Gastroesophageal sphincter (tissue), 3 donors: ENCODE data around the gene MYO1G.

Experiments used
- EP300 ChIP-seq: sonication (generic); formaldehyde crosslinking; IDR thresholded peaks from one replicate; pipeline ENCODE4 v1.6.1; 2017; ENCODE audit warnings: antibody characterized with exemption, mild to moderate bottlenecking
- POLR2A ChIP-seq, 2 donors: fragments of 450-650 bp; IDR thresholded peaks; one replicate each; pipeline ENCODE4 v1.6.1; 2017; ENCODE audit warnings: antibody characterized with exemption in 2 of 2, mild to moderate bottlenecking in 2 of 2, moderate library complexity in 1 of 2
- TF ChIP-seq, protein P1 (sequence below), 4 experiments: fragments of 200-600 bp in 2 of 4; fragments of 450-650 bp in 2 of 4; sonication (generic) in 1 of 4; IDR thresholded peaks; one replicate each; pipeline ENCODE4 v1.5.1; 2017 to 2019; ENCODE audit warnings: antibody characterized with exemption in 4 of 4, mild to moderate bottlenecking in 2 of 4, moderate library complexity in 2 of 4

DNA sequence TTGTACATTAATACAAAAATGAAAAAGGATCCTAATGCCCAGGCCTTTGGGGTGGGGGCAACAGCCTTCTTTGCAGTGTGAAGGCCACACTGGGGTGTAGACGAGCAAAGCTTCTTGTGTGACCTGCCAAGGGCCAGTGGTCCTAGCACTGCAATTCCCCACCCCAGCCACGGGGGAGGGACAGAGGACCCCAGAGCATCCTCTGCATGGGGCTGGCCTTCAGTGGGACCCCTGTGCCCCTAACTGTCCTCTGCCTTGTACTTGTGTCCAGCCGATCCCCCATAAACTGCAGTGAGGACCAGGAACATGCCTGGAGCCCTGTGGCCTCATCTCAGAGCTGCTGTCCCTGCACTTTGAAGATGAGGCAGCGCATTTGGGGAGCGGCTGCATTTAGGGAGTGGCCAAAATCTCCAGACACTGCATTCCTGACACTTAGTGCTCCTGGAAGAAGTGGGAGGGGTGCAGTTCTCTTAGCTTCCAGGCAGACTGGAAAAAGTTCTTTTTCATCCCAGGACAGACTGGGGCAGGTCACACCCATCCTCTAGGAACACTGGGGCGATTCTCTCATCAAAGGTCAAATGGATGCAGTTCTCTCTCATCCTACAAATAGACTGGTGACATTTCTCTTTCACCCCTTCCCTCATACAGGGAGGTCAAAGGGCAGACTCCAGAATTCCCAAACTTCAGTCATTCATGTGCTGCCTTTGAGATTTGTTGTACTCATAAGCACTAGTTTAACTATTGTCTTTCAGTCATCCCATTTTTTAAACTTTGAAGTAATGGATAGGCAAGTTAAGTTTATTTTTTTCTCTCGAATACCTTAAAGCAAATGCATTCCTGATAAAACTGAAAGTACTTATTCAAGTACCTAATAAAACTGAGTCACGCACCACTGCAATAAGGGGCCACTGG is 922 bp upstream of the MYO1G start:
- TF ChIP-seq, protein P1, sequence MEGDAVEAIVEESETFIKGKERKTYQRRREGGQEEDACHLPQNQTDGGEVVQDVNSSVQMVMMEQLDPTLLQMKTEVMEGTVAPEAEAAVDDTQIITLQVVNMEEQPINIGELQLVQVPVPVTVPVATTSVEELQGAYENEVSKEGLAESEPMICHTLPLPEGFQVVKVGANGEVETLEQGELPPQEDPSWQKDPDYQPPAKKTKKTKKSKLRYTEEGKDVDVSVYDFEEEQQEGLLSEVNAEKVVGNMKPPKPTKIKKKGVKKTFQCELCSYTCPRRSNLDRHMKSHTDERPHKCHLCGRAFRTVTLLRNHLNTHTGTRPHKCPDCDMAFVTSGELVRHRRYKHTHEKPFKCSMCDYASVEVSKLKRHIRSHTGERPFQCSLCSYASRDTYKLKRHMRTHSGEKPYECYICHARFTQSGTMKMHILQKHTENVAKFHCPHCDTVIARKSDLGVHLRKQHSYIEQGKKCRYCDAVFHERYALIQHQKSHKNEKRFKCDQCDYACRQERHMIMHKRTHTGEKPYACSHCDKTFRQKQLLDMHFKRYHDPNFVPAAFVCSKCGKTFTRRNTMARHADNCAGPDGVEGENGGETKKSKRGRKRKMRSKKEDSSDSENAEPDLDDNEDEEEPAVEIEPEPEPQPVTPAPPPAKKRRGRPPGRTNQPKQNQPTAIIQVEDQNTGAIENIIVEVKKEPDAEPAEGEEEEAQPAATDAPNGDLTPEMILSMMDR (IDR thresholded peaks at IDR 0.05), result no peak
- TF ChIP-seq POLR2A (IDR thresholded peaks at IDR 0.05), result no peak
- no peak for TF ChIP-seq EP300
